GM18498 (cell line): Measurements from ENCODE around the gene ZEB2.
"Not testable (repeated sequence)": the region's sequence is repeated elsewhere in the genome, so short reads cannot be mapped to it uniquely, and the experiment has no call there.

ENCODE experiments used
- ATAC-seq: cut with Tn5 transposase; IDR thresholded peaks from one replicate; pipeline ENCODE4 v1.9.1; 2021; ENCODE audit warnings: mild to moderate bottlenecking, moderate library complexity; ENCODE audit not compliant: unreplicated experiment

Gene ZEB2

DNA sequence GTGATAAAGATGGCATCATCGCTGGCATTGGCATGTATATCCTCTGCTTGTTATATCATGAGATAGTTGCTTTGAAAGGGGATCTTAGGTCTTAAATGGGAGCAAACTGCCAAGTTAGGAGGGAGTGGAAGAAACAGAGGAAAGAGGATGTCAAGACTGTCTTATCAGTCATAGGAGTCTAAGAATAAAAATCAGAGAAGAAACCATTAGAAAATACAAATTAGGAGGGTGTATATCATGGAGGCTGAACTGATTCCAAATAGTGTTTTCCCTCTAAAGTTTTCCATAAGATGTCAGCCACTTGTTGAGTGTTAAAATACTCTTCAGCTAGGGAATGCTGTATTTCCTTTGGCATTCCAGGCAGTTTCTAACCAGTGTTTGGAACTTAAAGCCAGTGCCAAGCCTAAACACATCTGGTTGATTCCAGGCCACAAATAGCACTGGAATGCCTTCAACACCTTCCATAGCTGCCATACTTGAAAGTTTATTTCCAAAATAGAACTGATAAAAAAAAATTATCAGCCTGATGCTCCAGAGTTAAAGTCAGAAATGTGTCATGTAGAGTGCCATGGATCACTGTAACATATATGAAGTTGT is 129.4 kb downstream of the ZEB2 start:
- no peak for ATAC-seq

DNA sequence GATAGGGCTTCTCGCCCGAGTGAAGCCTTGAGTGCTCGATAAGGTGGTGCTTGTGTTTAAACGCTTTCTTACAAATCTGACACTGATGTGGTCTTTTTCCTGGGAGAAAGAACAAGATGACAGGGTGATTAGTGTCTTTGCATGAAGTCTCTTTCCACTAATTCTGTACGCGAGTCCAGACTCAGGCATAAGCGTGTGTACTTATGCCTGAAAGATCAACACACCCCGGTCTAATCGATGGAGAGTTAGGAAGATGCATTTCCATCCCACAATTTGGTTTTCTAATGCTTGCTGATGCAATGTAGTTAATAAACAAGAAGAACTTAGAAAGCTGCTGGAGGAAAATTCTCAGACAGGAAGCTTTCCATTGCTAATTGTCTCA is 130.0 kb downstream of the ZEB2 start:
- no peak for ATAC-seq

DNA sequence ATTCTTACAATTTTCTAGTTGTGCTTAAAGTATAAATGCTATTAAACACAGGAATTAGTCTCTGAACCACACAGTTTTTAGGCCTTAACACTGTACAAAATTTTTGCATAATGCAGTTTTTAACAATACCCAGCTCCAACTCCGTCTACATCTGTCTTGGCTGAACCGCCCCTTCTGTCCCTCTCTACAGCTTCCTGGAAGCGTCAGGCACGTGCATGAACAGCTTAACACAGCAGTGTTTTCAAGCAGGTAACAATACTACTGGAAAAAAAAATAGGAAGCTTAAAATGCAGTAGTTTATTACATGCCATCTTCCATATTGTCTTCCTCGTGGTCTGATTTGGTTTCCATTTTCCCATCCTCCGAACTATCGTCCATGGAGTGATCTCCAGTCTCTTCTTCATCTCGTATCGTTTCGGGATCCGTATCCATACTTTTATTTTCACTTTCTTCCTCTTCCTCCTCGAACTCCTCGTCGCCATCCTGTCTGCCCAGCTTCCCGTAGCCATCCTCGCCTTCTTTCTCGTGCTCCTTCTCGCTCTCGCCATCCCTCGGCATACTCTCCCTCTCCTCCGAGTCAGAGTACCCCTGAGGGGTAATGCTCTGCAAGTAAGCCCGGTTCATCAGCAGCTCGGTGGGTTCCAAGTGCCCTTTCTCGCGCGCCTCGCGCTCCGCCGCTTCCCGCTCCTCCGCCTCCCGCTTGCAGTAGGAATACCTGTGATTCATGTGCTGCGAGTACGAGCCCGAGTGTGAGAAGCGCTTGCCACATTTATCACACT is 130.6 kb downstream of the ZEB2 start:
- ATAC-seq = no peak

DNA sequence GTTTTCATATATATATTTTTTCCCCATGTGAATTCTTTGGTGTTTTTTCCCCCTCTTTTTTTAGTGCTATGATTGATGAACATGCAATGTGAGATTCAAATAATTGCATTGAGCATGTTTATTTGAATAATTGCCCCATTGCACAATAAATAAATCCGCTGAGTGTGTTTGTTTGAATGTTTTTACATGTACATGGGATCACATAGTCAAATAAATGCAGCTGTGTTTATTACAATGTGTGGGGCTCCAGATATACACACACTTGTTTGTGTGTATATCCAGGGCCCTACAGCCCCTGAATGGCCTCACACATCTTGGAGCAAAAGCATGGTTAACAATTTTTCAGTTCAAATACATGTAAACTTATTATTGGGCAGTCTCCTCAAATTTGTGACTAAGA is 134.5 kb downstream of the ZEB2 start:
- no peak for ATAC-seq

DNA sequence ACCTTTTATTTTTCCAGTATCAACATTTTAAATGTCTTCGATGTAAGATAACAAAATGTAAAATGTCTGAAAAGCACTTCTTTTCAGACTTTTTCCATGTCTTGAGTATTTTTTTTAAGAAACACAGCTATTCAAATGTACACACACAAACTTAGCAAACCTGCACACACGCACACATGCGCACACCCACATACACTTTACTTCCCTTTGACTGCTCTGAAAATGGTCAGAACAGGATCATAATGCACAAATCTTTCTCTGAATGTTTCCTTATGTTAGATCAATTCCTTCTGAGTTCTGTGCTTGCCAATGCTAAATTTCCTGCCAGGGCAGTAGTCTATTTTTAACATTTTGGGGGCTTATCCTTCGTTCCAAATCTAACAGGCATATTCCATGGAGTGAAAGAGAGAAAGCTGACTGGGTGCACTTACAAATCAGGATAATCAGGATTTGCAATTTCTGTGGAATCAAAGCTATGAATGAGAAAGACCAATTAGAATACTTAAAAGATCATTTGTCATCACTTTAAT is 136.3 kb downstream of the ZEB2 start:
- no peak for ATAC-seq

DNA sequence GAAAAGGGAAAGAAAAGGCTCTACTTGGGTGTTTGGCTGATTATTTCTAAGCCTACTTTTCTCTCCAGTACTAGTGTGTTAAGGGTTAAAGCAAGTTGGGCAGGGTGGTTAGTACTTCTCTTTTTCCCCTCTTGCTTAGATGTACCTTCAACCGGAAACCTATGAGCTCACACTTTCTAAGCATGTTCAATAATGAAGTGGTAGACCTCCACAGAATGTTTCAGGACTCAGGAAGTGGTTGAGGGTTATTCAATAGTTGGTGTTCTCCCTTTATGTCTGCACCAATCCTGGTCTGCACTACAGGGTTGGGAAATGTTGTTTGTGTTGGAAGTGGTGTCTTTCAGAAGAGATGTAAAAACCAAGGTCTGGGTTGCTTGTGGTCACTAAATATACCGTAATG is 137.1 kb downstream of the ZEB2 start:
- ATAC-seq = peak; percentile 99

DNA sequence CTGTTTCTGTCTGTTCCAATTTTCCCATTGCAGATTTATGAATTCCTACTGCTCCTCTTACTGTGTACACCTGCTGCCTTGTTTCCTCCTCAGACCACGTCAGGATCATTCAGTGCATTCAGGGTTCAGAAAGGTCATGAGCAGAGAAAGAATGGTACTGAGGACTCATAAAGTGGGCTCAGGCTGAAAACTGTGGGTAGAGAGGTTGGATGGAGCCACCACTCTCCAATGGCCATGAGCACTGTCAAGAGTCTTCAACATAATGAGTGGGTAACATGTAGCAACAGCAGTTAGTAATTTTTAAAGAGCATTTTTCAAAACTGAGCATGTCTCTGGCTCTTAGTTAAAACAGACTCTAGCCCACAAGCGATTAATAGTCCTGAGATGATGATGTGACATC is 138.2 kb downstream of the ZEB2 start:
- ATAC-seq = no peak

DNA sequence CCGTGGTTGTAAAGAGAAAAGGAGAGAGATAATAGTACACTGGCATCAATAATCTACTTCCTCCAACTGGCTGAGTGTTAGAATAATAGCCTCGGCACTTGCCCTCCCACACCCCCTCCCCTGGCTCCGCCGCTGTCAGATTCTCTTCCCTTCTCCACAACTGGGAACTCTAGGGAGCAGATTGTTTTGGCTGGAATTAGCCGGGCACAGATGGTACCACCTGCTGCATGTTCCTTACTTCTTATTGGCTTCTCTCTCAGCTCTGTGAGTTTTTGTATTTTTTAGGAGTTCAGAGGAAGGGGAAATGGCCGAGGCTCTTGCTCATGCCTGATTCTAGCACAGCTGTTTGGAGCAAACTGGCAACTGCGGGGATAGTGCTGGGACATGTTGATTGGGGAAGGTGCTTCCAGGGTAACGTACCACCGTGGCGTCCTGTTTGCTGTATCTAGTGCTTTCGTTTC is 140.0 kb downstream of the ZEB2 start:
- no peak for ATAC-seq

DNA sequence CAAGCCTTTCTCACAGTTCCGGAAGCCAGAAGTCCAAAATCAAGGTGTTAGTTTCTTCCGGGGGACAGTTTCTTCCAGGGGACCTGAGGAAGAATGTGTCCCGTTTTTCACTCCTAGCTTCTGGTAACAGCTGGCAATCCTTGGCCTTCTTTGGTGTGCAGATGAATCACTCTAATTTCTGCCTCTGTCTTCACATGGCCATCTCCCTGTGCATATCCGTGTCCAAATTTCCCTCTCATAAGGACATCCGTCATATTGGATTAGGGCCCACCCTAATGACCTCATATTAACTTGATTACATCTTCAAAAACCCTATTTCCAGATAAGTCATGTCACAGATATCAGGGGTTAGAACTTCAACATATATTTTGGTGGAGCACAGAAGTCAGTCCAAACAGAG is 141.4 kb downstream of the ZEB2 start:
- no peak for ATAC-seq

DNA sequence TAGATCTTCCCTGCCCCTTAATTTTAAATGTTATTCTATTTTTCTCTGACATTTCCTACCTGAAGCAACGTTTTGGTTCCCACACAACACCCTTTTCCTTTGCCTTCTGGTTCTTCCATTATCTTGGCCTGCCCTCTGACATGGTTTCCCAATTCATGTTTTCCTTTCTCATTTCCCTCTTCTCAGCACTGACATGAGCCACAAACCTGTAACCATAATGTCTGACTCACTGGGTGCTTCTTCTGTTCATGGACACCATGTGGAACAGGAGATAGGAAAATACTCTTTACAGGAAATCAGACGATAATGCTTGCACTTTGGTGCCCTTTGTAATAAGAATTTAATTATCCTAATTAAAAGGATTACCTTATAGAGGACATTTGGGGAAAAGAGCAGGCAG is 142.0 kb downstream of the ZEB2 start:
- no peak for ATAC-seq

DNA sequence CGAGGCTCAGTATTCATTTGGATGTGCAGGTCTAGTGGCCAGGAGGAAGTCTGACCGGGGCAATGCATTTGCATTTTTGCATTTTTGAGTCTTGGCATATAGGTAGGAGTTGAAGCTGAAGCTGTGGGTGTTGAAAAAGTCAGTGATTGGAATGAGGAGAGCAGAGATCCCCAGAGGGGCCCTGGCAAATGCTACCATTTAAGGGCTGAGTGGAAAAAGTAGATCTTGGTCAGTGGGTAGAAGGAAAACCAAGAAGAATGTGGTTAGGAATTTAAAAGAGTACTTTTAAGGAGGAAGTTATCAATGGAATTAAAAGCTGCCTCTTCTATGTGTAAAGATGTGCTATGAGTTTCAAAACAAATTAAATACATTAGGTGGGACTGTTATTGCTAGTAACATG is 143.0 kb downstream of the ZEB2 start:
- ATAC-seq = no peak

DNA sequence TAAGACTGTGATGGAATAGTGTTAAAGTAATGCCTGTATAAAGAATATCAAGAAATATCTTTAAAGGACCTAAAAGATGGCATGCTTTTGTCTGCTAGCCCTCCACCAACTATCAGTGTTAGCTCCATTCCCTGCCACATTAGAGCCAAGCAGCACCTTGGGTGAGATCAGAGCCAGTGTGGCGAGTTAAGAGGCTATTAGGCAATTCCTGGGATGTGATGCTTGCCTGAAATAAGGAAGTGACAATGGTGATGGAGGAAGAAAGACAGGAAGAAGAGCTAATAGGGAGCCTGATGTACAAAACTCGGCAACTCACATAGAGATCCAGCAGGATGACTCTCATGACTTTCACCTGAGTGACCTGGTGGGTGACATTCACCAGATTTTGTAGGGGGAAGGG is 143.5 kb downstream of the ZEB2 start:
- ATAC-seq = no peak

DNA sequence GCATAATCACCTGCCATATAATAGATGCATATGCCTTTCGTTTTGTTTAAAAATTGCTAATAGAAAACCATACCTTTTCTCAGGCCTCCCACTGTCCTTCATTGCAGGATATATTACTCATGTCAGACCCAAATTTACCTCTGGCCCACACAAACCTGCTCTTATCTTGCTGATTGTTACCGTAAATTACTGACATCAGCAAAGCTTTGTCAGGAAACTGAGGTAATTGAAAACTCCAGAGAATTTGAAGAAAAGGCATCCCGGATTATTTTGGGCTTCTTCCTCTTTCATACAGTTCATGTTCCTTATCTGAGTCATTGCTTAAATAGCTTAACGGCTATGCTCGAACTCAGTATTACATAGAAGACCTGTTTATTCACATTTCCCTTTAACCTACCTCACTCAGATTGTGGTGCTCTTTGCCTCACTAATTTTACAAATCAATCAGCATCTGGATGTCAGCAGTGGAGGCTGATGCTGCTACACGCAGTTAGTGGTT is 145.7 kb downstream of the ZEB2 start:
- peak; percentile 48 for ATAC-seq

DNA sequence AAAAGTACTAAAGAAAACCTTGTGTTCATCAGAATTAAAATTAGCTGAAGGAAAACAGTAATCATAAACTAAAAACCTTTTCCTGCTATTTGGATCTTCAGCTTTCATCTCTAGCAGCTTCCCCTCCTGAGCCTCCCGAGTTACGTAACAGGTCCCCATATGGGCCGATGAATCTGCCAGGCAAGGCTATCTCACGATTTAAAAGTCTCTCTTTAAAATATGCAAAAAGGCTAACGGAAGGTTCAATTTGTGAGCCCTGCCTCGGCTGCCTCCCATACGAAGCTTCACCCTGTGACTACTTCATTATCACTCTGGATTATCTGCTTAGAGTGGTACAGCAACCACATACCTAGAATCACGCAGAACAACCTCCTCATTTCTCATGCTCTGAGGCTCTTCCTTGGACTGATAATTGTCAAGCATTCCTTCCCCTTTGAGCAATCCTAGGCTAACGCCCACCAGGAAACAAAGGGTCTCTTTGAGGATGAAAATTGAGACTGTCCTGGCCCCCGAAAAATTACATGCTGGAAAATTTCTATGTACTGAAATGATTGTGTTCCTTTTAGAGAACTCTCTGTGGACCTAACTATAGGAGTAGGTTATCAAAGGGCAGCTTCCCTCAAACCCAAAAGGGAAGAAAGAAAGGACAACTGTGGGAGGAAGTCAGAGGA is 147.4 kb downstream of the ZEB2 start:
- no peak for ATAC-seq

DNA sequence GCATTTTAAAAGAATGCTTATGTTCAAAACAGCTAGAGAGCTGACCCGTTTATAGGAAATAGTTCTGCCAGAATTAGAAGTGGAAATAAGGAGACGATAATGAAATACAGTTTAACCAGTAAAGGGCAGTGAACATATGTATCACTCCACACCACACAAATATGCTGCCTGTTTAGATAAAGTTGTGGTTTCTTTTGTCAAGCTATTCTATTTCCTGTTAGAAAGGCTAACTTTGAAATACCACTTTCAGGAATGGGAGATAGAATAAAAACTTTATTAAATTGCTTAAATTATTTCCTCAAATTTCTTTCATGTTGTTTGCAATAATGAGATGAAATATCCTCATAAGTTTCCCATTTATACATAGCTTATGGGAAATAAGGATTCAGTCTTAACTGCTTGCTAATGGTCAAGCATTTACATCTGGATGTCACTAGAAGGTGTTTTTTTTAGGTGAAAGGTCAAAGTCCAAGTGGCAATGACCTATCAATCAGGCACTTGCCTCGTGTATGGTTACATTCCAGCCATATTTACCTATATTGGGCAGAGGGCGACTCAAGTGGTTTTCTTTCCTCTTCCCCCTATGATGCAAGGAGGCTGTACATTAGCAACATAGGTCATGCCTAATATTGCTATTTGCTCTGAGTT is 148.9 kb downstream of the ZEB2 start:
- no peak for ATAC-seq

DNA sequence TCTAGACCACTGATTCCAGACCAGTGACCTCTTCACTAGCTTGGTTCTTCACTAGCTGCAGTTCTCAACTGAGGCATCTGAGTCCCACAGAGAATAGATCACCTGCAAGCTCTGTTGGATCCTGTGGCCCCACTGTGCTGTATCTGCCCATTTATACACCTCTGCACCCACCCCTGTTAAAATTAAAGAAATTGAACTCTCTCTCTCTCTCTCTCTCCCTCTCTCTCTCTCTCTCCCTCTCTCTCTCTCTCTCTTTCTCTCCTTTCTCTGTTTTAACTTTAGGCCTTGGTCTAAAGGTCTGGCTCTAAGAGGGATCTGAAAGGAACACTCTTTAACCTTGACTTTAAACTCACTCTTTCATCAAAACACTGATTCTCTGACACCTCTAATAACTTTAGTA is 150.5 kb downstream of the ZEB2 start:
- ATAC-seq = no peak

DNA sequence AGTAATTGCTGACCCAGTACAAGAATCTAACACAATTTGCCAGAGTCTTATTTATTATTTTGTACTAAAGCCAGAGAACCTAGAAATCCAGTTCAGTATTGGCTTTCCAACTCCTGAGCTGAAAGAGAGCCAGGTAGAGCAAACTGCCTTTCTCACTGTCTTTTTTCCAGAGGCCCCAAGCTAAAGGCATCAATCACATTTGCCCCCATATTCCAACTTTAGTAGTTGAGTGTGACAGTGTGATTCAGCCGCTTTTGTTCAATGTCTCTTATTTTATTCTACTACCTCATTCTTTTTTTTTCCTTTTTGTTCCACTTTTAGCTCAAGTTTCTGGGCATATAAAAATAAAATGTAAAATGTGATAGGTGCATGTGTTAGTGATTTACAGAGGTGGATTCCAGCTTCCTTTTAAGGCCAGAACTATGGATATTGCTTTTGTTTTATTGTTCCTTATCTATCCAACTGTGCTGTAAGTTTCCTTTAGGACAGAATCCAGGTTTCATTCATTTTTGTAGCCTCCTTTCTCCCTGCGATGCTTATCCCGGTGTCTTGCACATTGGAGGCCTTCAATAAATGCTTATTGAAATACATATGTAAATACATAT is 153.0 kb downstream of the ZEB2 start:
- ATAC-seq = no peak

DNA sequence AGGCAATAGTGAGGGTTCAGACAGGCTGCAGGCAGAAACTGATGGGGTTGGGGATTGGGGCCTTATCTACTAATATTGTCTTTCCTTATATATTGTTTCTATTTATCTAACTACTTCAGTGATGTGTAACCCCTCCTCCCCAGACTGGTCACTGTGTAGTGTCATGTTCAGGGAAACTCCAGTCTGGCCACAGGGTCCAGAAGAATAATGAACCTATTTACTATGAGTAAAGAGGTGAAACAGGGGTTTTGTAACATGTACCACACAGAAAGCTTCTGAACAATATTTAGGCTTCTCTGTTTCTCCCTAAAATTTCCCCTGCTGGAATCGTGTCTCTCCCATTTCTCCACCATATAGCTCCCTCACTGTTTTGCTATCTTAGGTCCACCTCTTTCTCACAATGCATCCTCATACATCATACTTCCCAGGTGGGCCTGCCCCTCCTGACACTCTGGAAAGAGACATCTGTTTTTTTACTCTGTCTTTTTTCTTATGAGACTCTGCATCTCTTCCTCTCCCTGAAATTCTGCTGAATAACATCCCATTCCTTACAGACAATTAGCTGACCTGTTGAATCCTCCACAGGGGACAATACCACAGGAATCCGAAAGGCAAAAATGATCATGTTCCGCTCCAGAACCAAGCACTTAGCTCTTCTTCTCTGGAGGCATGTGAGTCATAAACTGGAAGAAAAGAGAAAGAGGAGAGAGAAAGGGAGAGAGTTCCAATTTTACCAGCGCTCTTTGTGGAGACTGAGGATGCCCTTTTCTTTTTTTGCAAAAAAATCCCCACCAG is 154.8 kb downstream of the ZEB2 start:
- ATAC-seq = peak; percentile 82

DNA sequence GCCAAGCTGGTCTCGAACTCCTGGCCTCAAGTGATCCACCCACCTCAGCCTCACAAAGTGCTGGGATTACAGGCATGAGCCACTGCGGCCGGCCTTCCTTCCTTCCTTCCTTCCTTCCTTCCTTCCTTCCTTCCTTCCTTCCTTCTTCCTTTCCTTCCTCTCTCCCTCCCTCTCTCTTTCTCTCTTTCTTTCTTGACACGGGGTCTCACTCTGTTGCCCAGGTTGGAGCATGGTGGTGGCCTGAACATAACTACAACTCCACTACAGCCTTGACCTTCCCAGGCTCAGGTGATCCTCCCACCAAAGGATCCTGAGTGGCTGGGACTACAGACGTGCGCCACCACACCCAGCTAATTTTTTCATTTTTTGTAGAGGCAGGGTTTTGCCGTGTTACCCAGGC is 155.7 kb downstream of the ZEB2 start:
- not testable (repeated sequence) for ATAC-seq

DNA sequence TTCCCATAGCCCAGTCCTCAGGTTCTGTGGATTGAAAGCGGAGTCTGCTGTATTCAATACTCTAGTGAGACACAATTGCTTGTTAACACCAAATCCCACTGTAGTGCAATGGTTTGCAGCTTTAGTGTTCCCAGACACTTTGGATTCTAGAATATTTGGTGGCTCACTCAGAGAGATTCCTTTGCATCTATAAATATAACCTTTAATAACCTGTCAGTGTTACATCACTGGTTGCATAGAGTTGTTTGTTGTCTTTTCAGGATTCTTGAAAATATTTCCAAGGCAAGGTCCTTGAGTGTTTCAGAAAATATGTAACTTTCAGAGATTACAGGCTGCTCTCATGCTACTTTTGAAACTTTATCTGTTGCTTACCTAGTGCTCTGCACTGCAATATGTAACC is 157.5 kb downstream of the ZEB2 start:
- ATAC-seq = no peak
